Nephron progenitor cell (in vitro differentiated cells): ENCODE measurements around the gene DOCK3.
A peak's percentile ranks its signal among the peaks of the same experiment; 100 is the strongest.
"Not testable (repeated sequence)": the region's sequence is repeated elsewhere in the genome, so short reads cannot be mapped to it uniquely, and the experiment has no call there.

Experiments used
- DNase-seq: peaks from one replicate; pipeline ENCODE4 v3.0.0; 2021
- H3K27ac Mint-ChIP-seq: 2 replicates; pipeline ENCODE4 v1.8.0; 2021; ENCODE audit warnings: mild to moderate bottlenecking, moderate library complexity, mixed read lengths
- H3K27me3 Mint-ChIP-seq: 2 replicates; pipeline ENCODE4 v1.8.0; 2021; ENCODE audit warnings: mild to moderate bottlenecking, low read depth, mixed read lengths; ENCODE audit not compliant: poor library complexity
- H3K36me3 Mint-ChIP-seq: 2 replicates; pipeline ENCODE4 v1.8.0; 2021; ENCODE audit warnings: low read depth, mixed read lengths
- H3K4me1 Mint-ChIP-seq: 2 replicates; pipeline ENCODE4 v1.8.0; 2021; ENCODE audit warnings: mixed read lengths
- H3K4me3 Mint-ChIP-seq: 2 replicates; pipeline ENCODE4 v1.8.0; 2021; ENCODE audit warnings: mild to moderate bottlenecking, moderate library complexity, mixed read lengths
- H3K9me3 Mint-ChIP-seq: 2 replicates; pipeline ENCODE4 v1.8.0; 2021; ENCODE audit warnings: mild to moderate bottlenecking, moderate library complexity, mixed read lengths
- TF ChIP-seq, protein P1 (sequence below): fragments of 200-600 bp; sonication (generic); IDR thresholded peaks from 2 replicates; pipeline ENCODE4 v1.5.0; 2021; ENCODE audit warnings: antibody characterized with exemption

Gene DOCK3

GRCh38 chr3:51306093-51306492 lies 631.4 kb downstream of the DOCK3 start:
- no peak for DNase-seq
- TF ChIP-seq, protein P1, sequence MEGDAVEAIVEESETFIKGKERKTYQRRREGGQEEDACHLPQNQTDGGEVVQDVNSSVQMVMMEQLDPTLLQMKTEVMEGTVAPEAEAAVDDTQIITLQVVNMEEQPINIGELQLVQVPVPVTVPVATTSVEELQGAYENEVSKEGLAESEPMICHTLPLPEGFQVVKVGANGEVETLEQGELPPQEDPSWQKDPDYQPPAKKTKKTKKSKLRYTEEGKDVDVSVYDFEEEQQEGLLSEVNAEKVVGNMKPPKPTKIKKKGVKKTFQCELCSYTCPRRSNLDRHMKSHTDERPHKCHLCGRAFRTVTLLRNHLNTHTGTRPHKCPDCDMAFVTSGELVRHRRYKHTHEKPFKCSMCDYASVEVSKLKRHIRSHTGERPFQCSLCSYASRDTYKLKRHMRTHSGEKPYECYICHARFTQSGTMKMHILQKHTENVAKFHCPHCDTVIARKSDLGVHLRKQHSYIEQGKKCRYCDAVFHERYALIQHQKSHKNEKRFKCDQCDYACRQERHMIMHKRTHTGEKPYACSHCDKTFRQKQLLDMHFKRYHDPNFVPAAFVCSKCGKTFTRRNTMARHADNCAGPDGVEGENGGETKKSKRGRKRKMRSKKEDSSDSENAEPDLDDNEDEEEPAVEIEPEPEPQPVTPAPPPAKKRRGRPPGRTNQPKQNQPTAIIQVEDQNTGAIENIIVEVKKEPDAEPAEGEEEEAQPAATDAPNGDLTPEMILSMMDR: no peak
- peaks cover 7% of the 10 kb centered on the region for H3K4me1 Mint-ChIP-seq
- no peak overlapping the region for H3K27ac Mint-ChIP-seq
- H3K4me3 Mint-ChIP-seq: no peak overlapping the region
- peaks cover 23% of the 10 kb centered on the region for H3K36me3 Mint-ChIP-seq
- H3K9me3 Mint-ChIP-seq: peaks cover 53% of the 10 kb centered on the region
- peaks cover 22% of the 10 kb centered on the region for H3K27me3 Mint-ChIP-seq

- TF ChIP-seq, protein P1: no peak
- Mint-ChIP-seq H3K9me3 (peaks cover 41% of the 10 kb centered on the region), H3K4me1 (peaks cover 7% of the 10 kb centered on the region), H3K27me3 (peaks cover 14% of the 10 kb centered on the region), H3K27ac (no peak overlapping the region), H3K36me3 (peaks cover 23% of the 10 kb centered on the region), H3K4me3 (no peak overlapping the region)
- DNase-seq: no peak
Measured at GRCh38 chr3:51307458-51307857, 632.7 kb downstream of the DOCK3 start.

GRCh38 chr3:51307945-51308607 lies 633.3 kb downstream of the DOCK3 start:
- Mint-ChIP-seq H3K9me3 (peaks cover 35% of the 10 kb centered on the region), H3K36me3 (peaks cover 19% of the 10 kb centered on the region)
- not testable (repeated sequence) for H3K27ac Mint-ChIP-seq, DNase-seq, H3K4me3 Mint-ChIP-seq, H3K27me3 Mint-ChIP-seq, H3K4me1 Mint-ChIP-seq

GRCh38 chr3:51311055-51311454 lies 636.3 kb downstream of the DOCK3 start:
- H3K9me3 Mint-ChIP-seq: peaks cover 24% of the 10 kb centered on the region
- peaks cover 13% of the 10 kb centered on the region for H3K27me3 Mint-ChIP-seq
- peaks cover 11% of the 10 kb centered on the region for H3K36me3 Mint-ChIP-seq
- H3K4me1 Mint-ChIP-seq: no peaks in the 10 kb centered on the region
- DNase-seq: no peak
- TF ChIP-seq, protein P1: peak; percentile 28
- no peak overlapping the region for H3K4me3 Mint-ChIP-seq
- H3K27ac Mint-ChIP-seq: no peak overlapping the region

- Mint-ChIP-seq H3K4me3 (no peak overlapping the region), H3K27me3 (no peaks in the 10 kb centered on the region), H3K9me3 (peaks cover 22% of the 10 kb centered on the region), H3K27ac (no peak overlapping the region), H3K36me3 (no peaks in the 10 kb centered on the region), H3K4me1 (no peaks in the 10 kb centered on the region)
- TF ChIP-seq, protein P1: no peak
- no peak for DNase-seq
Measured at GRCh38 chr3:51328206-51328605, 653.5 kb downstream of the DOCK3 start.

DNA sequence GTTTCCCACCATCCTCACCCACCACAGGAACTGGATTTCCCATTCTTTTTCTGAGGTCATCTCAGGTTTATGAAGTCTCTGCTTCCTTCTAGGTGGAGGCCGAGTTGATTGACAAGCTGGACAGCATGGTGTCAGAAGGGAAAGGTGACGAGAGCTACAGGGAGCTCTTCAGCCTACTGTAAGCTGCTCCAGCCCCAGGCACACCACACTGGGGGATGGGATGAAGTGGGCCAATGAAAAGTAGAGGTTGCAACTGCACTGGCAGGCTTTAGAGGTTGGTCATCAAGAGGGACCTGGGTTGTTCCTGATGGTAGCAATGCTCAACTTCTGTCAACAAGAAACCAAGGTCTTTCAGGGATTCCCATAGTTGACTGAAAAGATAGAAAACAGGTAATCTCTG lies 655.3 kb downstream of the DOCK3 start:
- Mint-ChIP-seq H3K27me3 (no peaks in the 10 kb centered on the region), H3K36me3 (no peaks in the 10 kb centered on the region), H3K27ac (no peak overlapping the region), H3K4me1 (peaks cover 9% of the 10 kb centered on the region), H3K9me3 (peaks cover 3% of the 10 kb centered on the region), H3K4me3 (no peak overlapping the region)
- TF ChIP-seq, protein P1: no peak
- no peak for DNase-seq
